IMR-90 (cell line): ENCODE data around the gene OXER1.

ENCODE experiments used
- BHLHE40 ChIP-seq: fragments of 150-350 bp; IDR thresholded peaks from 2 replicates; pipeline ENCODE4 v1.6.1; 2016; ENCODE audit warnings: mild to moderate bottlenecking, low read depth, low read length
- CEBPB ChIP-seq: IDR thresholded peaks from 2 replicates; pipeline ENCODE4 v1.6.1; 2012; ENCODE audit warnings: low read depth, low read length, improper control_type of control experiment
- CTCF ChIP-seq: conservative IDR thresholded peaks from 2 replicates; pipeline ENCODE4 v1.5.1; 2012; ENCODE audit warnings: mild to moderate bottlenecking, low read depth, low read length, improper control_type of control experiment
- FOS ChIP-seq: fragments of 150-350 bp; IDR thresholded peaks from 2 replicates; pipeline ENCODE4 v1.6.1; 2016; ENCODE audit warnings: low read depth, low read length
- POLR2A ChIP-seq: IDR thresholded peaks from 2 replicates; pipeline ENCODE4 v1.6.1; 2012; ENCODE audit warnings: mild to moderate bottlenecking, low read depth, low read length
- RAD21 ChIP-seq: IDR thresholded peaks from 2 replicates; pipeline ENCODE4 v1.6.1; 2012; ENCODE audit warnings: low read length, improper control_type of control experiment
- RFX5 ChIP-seq: IDR thresholded peaks from 2 replicates; pipeline ENCODE4 v1.8.0; 2012; ENCODE audit warnings: low read depth, mild to moderate bottlenecking, low read length, moderate library complexity
- SMC3 ChIP-seq: fragments of 150-350 bp; IDR thresholded peaks from 2 replicates; pipeline ENCODE4 v1.6.1; 2016; ENCODE audit warnings: low read depth, mild to moderate bottlenecking, antibody characterized with exemption, low read length, moderate library complexity

DNA sequence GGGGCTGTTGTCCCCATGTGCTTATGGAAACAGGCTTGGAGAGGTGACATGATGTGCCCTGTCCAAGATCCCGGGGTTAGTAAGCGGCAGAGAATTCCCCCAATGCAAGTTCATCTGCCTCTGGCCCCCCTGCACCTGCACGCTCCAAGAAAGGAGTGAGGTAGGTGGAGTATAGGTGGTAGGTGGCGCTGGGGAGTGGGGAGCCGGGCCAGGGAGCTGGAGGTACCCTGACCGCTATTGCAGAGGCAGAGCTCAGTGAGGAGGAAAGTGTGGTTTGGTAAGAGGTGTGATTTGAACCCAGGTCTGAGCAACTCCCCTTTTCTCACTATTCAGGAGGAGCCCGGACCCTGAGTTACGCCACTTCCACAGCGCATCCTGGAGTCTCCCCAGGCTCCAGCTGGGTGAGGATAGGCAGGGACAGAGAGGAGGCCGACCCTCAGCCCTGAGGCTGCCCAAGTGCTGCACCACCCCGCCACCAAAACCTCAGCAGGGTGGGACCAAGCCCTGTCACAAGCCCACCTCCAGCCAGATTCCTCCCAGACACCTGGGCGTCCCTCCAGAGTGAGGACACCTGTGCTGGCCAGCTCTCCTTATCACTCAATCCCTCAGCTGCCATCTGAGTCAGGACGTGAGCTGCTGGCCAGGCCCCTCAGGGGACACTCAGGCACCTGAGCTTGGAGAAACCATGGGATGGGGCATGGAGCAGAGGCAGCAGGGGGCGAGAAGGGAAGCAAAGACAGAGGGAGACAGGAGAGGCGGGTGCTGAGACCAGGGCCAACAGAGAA lies 22.8 kb upstream of the OXER1 start:
- TF ChIP-seq SMC3 = no peak
- no peak for TF ChIP-seq CTCF
- TF ChIP-seq POLR2A = no peak
- no peak for TF ChIP-seq BHLHE40
- TF ChIP-seq CEBPB = no peak
- no peak for TF ChIP-seq RAD21
- TF ChIP-seq RFX5 = no peak
- TF ChIP-seq FOS = no peak
